ENCODE data around the gene TRMT13. TPM values are rescaled to one million over a fixed set of nuclear protein-coding genes. Genes with fewer than 3 reads are reported as not detected.

Gene TRMT13
- total RNA-seq (2021) (19.0 and 23.3 TPM in 2 replicates), Bru-seq, nascent RNA (percentile 84 among the genes with signal in this experiment), BruChase-seq, experiment 1, labeled RNA remaining after a 2-hour chase (percentile 91 among the genes with signal in this experiment), BruChase-seq, experiment 2, labeled RNA remaining after a 6-hour chase (percentile 79 among the genes with signal in this experiment)
- long read RNA-seq, transcript TRMT13-202 (11 exons, 3,129 nt) = major isoform, 11 of 32 reads
- long read RNA-seq, partial matches to known transcripts = 6 of 32 reads
- long read RNA-seq, other reads (novel, unspliced or antisense) = 14 of 32 reads

GRCh38 chr1:100132566-100133477 is at the start of gene TRMT13, which contains the start of gene SASS6:
Gene TRMT13 (plus strand): TSS chr1:100133163. CDS start chr1:100133169, 6 bp downstream.
Gene SASS6 (minus strand): TSS chr1:100132930. CDS start chr1:100132814, 116 bp downstream.
- Histone ChIP-seq H3K27ac (ENCODE audit: low read depth, low read length, poor library complexity, severe bottlenecking) (peak within 1 kb of the TSS; percentile 82), H3K4me1 (ENCODE audit: insufficient read depth, low read length, poor library complexity, severe bottlenecking) (peaks cover 20% of the 10 kb centered on the region), H3K9me3 (ENCODE audit: low read depth, low read length, poor library complexity, severe bottlenecking) (no peaks in the 10 kb centered on the region), H3K4me3 (ENCODE audit: low read depth, low read length, poor library complexity, severe bottlenecking) (peak within 1 kb of the TSS; percentile 93), H3K36me3 (ENCODE audit: insufficient read depth, low read length, poor library complexity, severe bottlenecking) (peaks cover 11% of the 10 kb centered on the region), H3K27me3 (replicated peaks; ENCODE audit: insufficient read depth, low read depth, low read length, poor library complexity) (no peaks in the 10 kb centered on the region)
- intact Hi-C loops (cut with micrococcal nuclease; ENCODE audit: unreplicated experiment) = loop anchor here (10.0 kb wide), 2 partner anchors 222 to 322 kb away; partner anchors contain the start of gene CDC14A
- TF ChIP-seq EZH2 (IDR thresholded peaks at IDR 0.05; ENCODE audit: borderline replicate concordance, low read depth, low read length, poor library complexity, severe bottlenecking) (no peak), CTCF (conservative IDR thresholded peaks at IDR 0.05; ENCODE audit: low read depth, low read length) (no peak)
- ChIA-PET CTCF (interaction anchor here (1.1 kb wide), 1 partner anchor 326 kb away, joined by 4 read pairs; no protein-coding TSS in a partner anchor), POLR2A (ENCODE audit: low non-redundant PET) (no interaction called here)
- peak; percentile 99 for DNase-seq (ENCODE audit: low spot score)
- BruUV-seq (replicated peaks) = no TSS peak

GRCh38 chr1:100087396-100087795 is 45.6 kb upstream of the TRMT13 start:
- no peak for DNase-seq (ENCODE audit: low spot score)
- Histone ChIP-seq H3K27ac (ENCODE audit: low read depth, low read length, poor library complexity, severe bottlenecking) (no peak overlapping the region), H3K4me3 (ENCODE audit: low read depth, low read length, poor library complexity, severe bottlenecking) (no peak overlapping the region), H3K27me3 (replicated peaks; ENCODE audit: insufficient read depth, low read depth, low read length, poor library complexity) (no peaks in the 10 kb centered on the region), H3K36me3 (ENCODE audit: insufficient read depth, low read length, poor library complexity, severe bottlenecking) (peaks cover 41% of the 10 kb centered on the region), H3K9me3 (ENCODE audit: low read depth, low read length, poor library complexity, severe bottlenecking) (no peaks in the 10 kb centered on the region), H3K4me1 (ENCODE audit: insufficient read depth, low read length, poor library complexity, severe bottlenecking) (no peaks in the 10 kb centered on the region)
- CTCF ChIA-PET = no interaction called here
- no TSS peak for BruUV-seq (replicated peaks)
- TF ChIP-seq CTCF (conservative IDR thresholded peaks at IDR 0.05; ENCODE audit: low read depth, low read length) = no peak
- no peak for TF ChIP-seq EZH2 (IDR thresholded peaks at IDR 0.05; ENCODE audit: borderline replicate concordance, low read depth, low read length, poor library complexity, severe bottlenecking)
- POLR2A ChIA-PET (ENCODE audit: low non-redundant PET) = no interaction called here
- intact Hi-C loops (cut with micrococcal nuclease; ENCODE audit: unreplicated experiment) = no loop called here

- CTCF ChIA-PET = no interaction called here
- no peak for DNase-seq (ENCODE audit: low spot score)
- TF ChIP-seq EZH2 (IDR thresholded peaks at IDR 0.05; ENCODE audit: borderline replicate concordance, low read depth, low read length, poor library complexity, severe bottlenecking) (no peak), CTCF (conservative IDR thresholded peaks at IDR 0.05; ENCODE audit: low read depth, low read length) (no peak)
- no peak overlapping the region for H3K27ac ChIP-seq (ENCODE audit: low read depth, low read length, poor library complexity, severe bottlenecking)
- intact Hi-C loops (cut with micrococcal nuclease; ENCODE audit: unreplicated experiment) = no loop called here
- H3K9me3 ChIP-seq (ENCODE audit: low read depth, low read length, poor library complexity, severe bottlenecking) = no peaks in the 10 kb centered on the region
- POLR2A ChIA-PET (ENCODE audit: low non-redundant PET) = no interaction called here
- no peak overlapping the region for H3K4me3 ChIP-seq (ENCODE audit: low read depth, low read length, poor library complexity, severe bottlenecking)
- H3K4me1 ChIP-seq (ENCODE audit: insufficient read depth, low read length, poor library complexity, severe bottlenecking) = no peaks in the 10 kb centered on the region
- peaks cover 25% of the 10 kb centered on the region for H3K36me3 ChIP-seq (ENCODE audit: insufficient read depth, low read length, poor library complexity, severe bottlenecking)
- BruUV-seq (replicated peaks) = no TSS peak
- H3K27me3 ChIP-seq (replicated peaks; ENCODE audit: insufficient read depth, low read depth, low read length, poor library complexity) = no peaks in the 10 kb centered on the region
These were observed 43.9 kb upstream of the TRMT13 start for GRCh38 chr1:100089082-100089481.
